Endothelial cell of umbilical vein (primary cell): ENCODE results near the gene ZDHHC9.

Experiments
- CTCF ChIP-seq, 2 donors: IDR thresholded peaks; 1 replicate in 1 of 2; 2 replicates in 1 of 2; pipeline ENCODE4 v1.5.1; 2011; ENCODE audit warnings: low read length in 2 of 2, mild to moderate bottlenecking in 2 of 2, moderate library complexity in 2 of 2, control low read depth in 1 of 2, inconsistent platforms in 1 of 2, low read depth in 1 of 2; ENCODE audit not compliant: insufficient read depth in 1 of 2; ENCODE audit errors: extremely low read depth in 1 of 2
- MYC ChIP-seq: IDR thresholded peaks from one replicate; pipeline ENCODE4 v1.6.1; 2011; ENCODE audit warnings: mild to moderate bottlenecking, low read depth, low read length

GRCh38 chrX:129843459-129844306 lies at the start of gene ZDHHC9:
- TF ChIP-seq MYC (no peak), CTCF (IDR thresholded peaks at IDR 0.05; ENCODE audit: extremely low read depth in 1 of 2, insufficient read depth in 1 of 2, low read depth in 1 of 2, low read length in 2 of 2) (no peak)
